Activated B cell treated with CpG ODN at 0.5 μM for 24 hours (primary cell): Measurements from ENCODE around the gene CAMSAP1. TPM values are rescaled to one million over a fixed set of nuclear protein-coding genes. Genes with fewer than 3 reads are reported as not detected.
A peak's percentile ranks its signal among the peaks of the same experiment; 100 is the strongest.

Experiments used
- ATAC-seq: fragments of 200-7000 bp; cut with Tn5 transposase; one replicate; pipeline ENCODE4 v1.10.0; 2021; ENCODE audit warnings: low read depth, mild to moderate bottlenecking, moderate library complexity
- CTCF ChIA-PET: fragments of 350-600 bp; sonication (Branson Sonifier 250); formaldehyde crosslinking; loops from one replicate; lab custom pipeline; 2021; ENCODE audit warnings: antibody characterized with exemption; lab: Charles Lee
- POLR2A ChIA-PET: fragments of 350-600 bp; sonication (Branson Sonifier 250); formaldehyde crosslinking; loops from one replicate; lab custom pipeline; 2021; ENCODE audit warnings: antibody characterized with exemption; lab: Charles Lee
- DNase-seq: peaks from one replicate; pipeline ENCODE4 v3.0.0; 2022
- H3K27ac Mint-ChIP-seq: one replicate; pipeline ENCODE4 v1.8.0; 2020; ENCODE audit warnings: mixed read lengths
- H3K27me3 Mint-ChIP-seq: one replicate; pipeline ENCODE4 v1.8.0; 2021; ENCODE audit warnings: mixed read lengths
- H3K36me3 Mint-ChIP-seq: one replicate; pipeline ENCODE4 v1.8.0; 2021; ENCODE audit warnings: low read depth, mixed read lengths
- H3K4me1 Mint-ChIP-seq: one replicate; pipeline ENCODE4 v1.8.0; 2021; ENCODE audit warnings: mixed read lengths
- H3K4me3 Mint-ChIP-seq: one replicate; pipeline ENCODE4 v1.8.0; 2020; ENCODE audit warnings: mild to moderate bottlenecking, mixed read lengths
- H3K9me3 Mint-ChIP-seq: one replicate; pipeline ENCODE4 v1.8.0; 2020; ENCODE audit warnings: mixed read lengths
- intact Hi-C: fragments of 100-400 bp; cut with micrococcal nuclease; formaldehyde crosslinking; loops from one replicate; pipeline ENCODE4 v1.15.1; 2024
- total RNA-seq: library from RNA; stranded (reverse); gene quantifications from 2 replicates; pipeline ENCODE4 v1.2.3, GENCODE V29; 2022
- TF ChIP-seq, protein P1 (sequence below): fragments of 200-600 bp; IDR thresholded peaks from one replicate; pipeline ENCODE4 v1.8.0; 2022; ENCODE audit warnings: antibody characterized with exemption, mild to moderate bottlenecking

CAMSAP1 gene
- total RNA-seq, 1 donor from 2014 or later, result 16.9 TPM

DNA sequence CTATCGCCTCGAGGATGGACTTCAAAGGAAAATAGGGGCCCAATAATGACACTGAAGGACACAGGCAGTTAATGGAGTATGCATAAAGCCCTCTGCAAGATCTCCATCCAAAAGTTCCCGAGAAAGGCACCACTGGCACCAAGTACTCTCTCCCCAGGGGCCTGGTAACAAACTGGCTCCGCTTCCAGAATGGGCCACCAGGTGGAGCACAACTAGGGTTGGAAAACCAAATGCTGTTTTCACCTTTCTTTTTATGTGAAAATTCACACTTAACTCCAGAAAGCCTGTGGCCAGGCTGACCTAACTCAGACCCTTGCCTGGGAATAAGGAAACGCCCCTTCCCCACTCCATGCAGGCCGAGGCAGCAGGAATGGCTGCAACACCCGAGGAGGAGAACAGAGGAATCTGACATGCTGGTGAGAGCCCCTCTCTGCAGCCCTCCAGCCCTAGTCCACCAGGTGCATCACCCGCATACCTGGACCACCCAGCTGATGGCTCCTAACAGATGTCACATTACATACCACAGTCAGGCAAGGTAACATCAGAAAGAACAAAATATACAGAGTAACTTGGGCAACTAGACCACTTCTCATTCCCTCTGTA lies 42.8 kb downstream of the CAMSAP1 start:
- ATAC-seq, result peak; percentile 42
- no peak overlapping the region for H3K27ac Mint-ChIP-seq
- POLR2A ChIA-PET, result no interaction called here
- peaks cover 22% of the 10 kb centered on the region for H3K36me3 Mint-ChIP-seq
- TF ChIP-seq, protein P1, sequence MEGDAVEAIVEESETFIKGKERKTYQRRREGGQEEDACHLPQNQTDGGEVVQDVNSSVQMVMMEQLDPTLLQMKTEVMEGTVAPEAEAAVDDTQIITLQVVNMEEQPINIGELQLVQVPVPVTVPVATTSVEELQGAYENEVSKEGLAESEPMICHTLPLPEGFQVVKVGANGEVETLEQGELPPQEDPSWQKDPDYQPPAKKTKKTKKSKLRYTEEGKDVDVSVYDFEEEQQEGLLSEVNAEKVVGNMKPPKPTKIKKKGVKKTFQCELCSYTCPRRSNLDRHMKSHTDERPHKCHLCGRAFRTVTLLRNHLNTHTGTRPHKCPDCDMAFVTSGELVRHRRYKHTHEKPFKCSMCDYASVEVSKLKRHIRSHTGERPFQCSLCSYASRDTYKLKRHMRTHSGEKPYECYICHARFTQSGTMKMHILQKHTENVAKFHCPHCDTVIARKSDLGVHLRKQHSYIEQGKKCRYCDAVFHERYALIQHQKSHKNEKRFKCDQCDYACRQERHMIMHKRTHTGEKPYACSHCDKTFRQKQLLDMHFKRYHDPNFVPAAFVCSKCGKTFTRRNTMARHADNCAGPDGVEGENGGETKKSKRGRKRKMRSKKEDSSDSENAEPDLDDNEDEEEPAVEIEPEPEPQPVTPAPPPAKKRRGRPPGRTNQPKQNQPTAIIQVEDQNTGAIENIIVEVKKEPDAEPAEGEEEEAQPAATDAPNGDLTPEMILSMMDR, result peak; percentile 36
- peaks cover 7% of the 10 kb centered on the region for H3K4me1 Mint-ChIP-seq
- no peaks in the 10 kb centered on the region for H3K9me3 Mint-ChIP-seq
- no peaks in the 10 kb centered on the region for H3K27me3 Mint-ChIP-seq
- DNase-seq, result peak; percentile 54
- no peak overlapping the region for H3K4me3 Mint-ChIP-seq
- CTCF ChIA-PET, result interaction anchor here (0.6 to 2.2 kb wide), 5 partner anchors 9 to 258 kb away, joined by 3 to 10 read pairs (median 5); partner anchors contain the start of gene UBAC1
- intact Hi-C loops, result loop anchor here (2.0 to 5.0 kb wide), 2 partner anchors 43 to 96 kb away; partner anchors contain the start of genes CAMSAP1 and UBAC1

DNA sequence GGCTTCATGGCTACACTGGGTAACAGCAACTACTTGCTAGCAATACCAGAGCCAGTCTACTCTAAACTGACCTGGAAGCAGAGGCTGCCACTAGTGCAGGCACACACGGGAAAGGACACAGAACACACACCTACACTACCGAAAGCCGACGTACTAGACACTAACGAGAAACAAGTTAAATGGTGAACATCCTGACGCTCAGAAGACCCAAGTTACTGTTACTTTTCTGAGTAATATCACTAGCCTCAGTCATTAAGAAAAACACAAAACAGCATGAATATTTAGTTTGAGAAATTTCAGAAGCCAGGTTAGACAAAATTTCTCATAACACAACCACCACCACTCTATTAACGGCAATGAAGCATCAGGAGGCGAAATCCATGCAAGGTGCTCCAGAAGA lies 44.5 kb downstream of the CAMSAP1 start:
- no peak for DNase-seq
- no peak for ATAC-seq
- H3K4me1 Mint-ChIP-seq, result peaks cover 7% of the 10 kb centered on the region
- peaks cover 34% of the 10 kb centered on the region for H3K36me3 Mint-ChIP-seq
- no peak overlapping the region for H3K4me3 Mint-ChIP-seq
- CTCF ChIA-PET, result interaction anchor here (1.8 to 2.2 kb wide), 2 partner anchors 98 to 259 kb away, joined by 9 to 10 read pairs; partner anchors contain the start of gene UBAC1
- H3K27me3 Mint-ChIP-seq, result no peaks in the 10 kb centered on the region
- intact Hi-C loops, result loop anchor here (5.0 kb wide), 1 partner anchor 44 kb away; the partner anchor contains the start of gene CAMSAP1
- no peaks in the 10 kb centered on the region for H3K9me3 Mint-ChIP-seq
- no peak overlapping the region for H3K27ac Mint-ChIP-seq
- POLR2A ChIA-PET, result no interaction called here
- TF ChIP-seq, protein P1, result no peak

DNA sequence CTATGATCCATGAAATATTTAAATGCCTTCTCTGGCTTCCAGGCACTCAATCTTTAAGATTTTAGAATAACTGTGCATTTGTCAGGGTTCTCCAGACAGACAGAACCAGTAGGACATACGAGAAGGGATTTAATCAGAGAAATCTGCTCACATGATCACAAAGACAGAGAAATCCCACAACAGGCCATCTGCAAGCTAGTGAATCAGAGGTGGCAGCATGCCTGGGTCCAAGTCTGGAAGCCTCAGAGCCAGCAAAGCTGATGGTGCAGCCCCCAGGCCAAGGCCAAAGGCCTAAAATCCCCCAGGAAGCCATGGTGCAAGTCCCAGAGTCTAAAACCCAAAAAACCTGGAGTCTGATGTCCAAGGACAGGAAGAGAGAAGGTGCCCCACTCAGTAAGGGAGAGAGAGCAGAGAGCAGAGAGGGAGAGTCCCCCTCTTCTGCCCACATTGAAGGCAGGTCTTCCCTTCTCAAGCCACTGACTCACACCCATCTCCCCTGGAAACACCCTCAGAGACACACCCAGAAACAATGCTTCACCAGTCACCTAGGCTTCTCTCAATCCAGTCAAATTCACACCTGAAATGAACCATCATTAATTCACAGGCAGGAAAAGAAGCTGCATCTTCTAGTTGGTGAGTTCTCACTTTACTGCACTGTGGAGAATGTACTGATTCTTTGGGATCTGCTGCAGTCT lies 48.7 kb downstream of the CAMSAP1 start:
- ATAC-seq, result no peak
- intact Hi-C loops, result no loop called here
- TF ChIP-seq, protein P1, result no peak
- H3K4me1 Mint-ChIP-seq, result no peaks in the 10 kb centered on the region
- POLR2A ChIA-PET, result no interaction called here
- no peak overlapping the region for H3K27ac Mint-ChIP-seq
- H3K4me3 Mint-ChIP-seq, result no peak overlapping the region
- no peak for DNase-seq
- H3K9me3 Mint-ChIP-seq, result no peaks in the 10 kb centered on the region
- H3K27me3 Mint-ChIP-seq, result no peaks in the 10 kb centered on the region
- peaks cover 42% of the 10 kb centered on the region for H3K36me3 Mint-ChIP-seq
- CTCF ChIA-PET, result no interaction called here

DNA sequence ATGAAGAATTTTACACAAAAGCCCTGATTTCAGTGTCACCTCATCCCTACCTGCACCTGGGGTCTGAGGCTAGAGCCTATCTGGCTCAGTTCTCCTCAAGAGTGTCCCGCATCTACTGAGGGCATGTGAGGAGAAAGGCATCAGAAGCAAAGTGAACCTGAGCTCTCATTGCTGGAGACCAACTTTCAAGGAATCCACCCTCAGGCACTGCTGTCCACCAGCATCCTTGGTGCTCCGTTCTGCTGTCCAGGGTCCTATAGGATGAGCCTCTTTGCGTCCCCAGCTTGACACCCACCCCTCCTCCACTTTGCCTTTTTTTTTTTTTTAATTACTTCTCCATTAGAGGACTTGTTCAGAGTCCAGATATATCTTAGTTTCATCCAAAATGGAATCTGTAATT lies 49.5 kb downstream of the CAMSAP1 start:
- Mint-ChIP-seq H3K4me1 (no peaks in the 10 kb centered on the region), H3K9me3 (no peaks in the 10 kb centered on the region), H3K4me3 (no peak overlapping the region), H3K27ac (no peak overlapping the region), H3K36me3 (peaks cover 45% of the 10 kb centered on the region), H3K27me3 (no peaks in the 10 kb centered on the region)
- TF ChIP-seq, protein P1, result no peak
- ChIA-PET POLR2A (no interaction called here), CTCF (no interaction called here)
- no peak for ATAC-seq
- intact Hi-C loops, result no loop called here
- no peak for DNase-seq

DNA sequence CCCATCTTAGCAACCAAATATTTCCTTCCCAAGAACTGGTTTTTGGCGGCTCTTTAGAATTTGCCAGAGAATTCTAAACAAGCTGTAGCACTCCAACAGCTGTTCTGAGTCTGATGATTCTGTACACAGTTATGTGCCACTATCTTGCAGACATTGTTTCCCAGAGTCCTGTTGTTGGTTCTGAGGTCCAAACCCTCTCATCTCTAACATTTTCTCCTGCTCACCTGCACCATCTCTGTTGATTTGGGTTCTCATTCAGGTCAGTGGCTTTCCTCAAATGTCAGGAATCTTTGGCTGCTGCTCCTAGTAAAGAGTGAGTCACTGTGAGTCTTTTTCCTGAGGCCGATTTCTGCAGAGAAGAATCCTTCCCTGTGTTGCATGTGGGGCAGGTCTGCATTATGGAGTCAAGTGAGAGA lies 50.0 kb downstream of the CAMSAP1 start:
- TF ChIP-seq, protein P1, result no peak
- Mint-ChIP-seq H3K27me3 (no peaks in the 10 kb centered on the region), H3K9me3 (no peaks in the 10 kb centered on the region), H3K4me1 (no peaks in the 10 kb centered on the region), H3K27ac (no peak overlapping the region), H3K4me3 (no peak overlapping the region), H3K36me3 (peaks cover 46% of the 10 kb centered on the region)
- CTCF ChIA-PET, result no interaction called here
- intact Hi-C loops, result no loop called here
- ATAC-seq, result no peak
- no peak for DNase-seq
- POLR2A ChIA-PET, result no interaction called here
